NT2/D1 (cell line): ENCODE data around the gene GRIN1.
A peak's percentile ranks its signal among the peaks of the same experiment; 100 is the strongest.

ENCODE experiments used
- DNase-seq: peaks from one replicate; pipeline ENCODE4 v3.0.0-alpha.2; 2011; ENCODE audit warnings: low read depth, low spot score
- H3K27me3 ChIP-seq: 2 replicates; pipeline ENCODE4 v1.6.0; 2011; ENCODE audit warnings: mild to moderate bottlenecking; ENCODE audit not compliant: insufficient read length, insufficient read depth
- H3K36me3 ChIP-seq: 2 replicates; pipeline ENCODE4 v1.6.1; 2011; ENCODE audit warnings: mild to moderate bottlenecking, low read length, mixed read lengths; ENCODE audit not compliant: insufficient read depth, insufficient read length
- H3K4me1 ChIP-seq: 2 replicates; pipeline ENCODE4 v1.5.1; 2011; ENCODE audit not compliant: insufficient read depth, insufficient read length
- H3K4me3 ChIP-seq: 2 replicates; pipeline ENCODE4 v1.5.1; 2011; ENCODE audit warnings: low read depth; ENCODE audit not compliant: insufficient read length
- H3K9ac ChIP-seq: 2 replicates; pipeline ENCODE4 v1.6.0; 2011; ENCODE audit warnings: low read depth; ENCODE audit not compliant: insufficient read length
- H3K9me3 ChIP-seq: 2 replicates; pipeline ENCODE4 v1.5.1; 2011; ENCODE audit warnings: mild to moderate bottlenecking, low read length; ENCODE audit not compliant: insufficient read depth
- SUZ12 ChIP-seq: IDR thresholded peaks from 2 replicates; pipeline ENCODE4 v1.6.1; 2011; ENCODE audit not compliant: insufficient read length, insufficient read depth; ENCODE audit errors: extremely low read depth
- YY1 ChIP-seq: IDR thresholded peaks from 2 replicates; pipeline ENCODE4 v1.6.1; 2011; ENCODE audit not compliant: insufficient read length, insufficient read depth
- ZNF274 ChIP-seq: IDR thresholded peaks from 2 replicates; pipeline ENCODE4 v1.6.1; 2011; ENCODE audit warnings: mild to moderate bottlenecking, low read depth, low read length

The GRIN1 gene

DNA sequence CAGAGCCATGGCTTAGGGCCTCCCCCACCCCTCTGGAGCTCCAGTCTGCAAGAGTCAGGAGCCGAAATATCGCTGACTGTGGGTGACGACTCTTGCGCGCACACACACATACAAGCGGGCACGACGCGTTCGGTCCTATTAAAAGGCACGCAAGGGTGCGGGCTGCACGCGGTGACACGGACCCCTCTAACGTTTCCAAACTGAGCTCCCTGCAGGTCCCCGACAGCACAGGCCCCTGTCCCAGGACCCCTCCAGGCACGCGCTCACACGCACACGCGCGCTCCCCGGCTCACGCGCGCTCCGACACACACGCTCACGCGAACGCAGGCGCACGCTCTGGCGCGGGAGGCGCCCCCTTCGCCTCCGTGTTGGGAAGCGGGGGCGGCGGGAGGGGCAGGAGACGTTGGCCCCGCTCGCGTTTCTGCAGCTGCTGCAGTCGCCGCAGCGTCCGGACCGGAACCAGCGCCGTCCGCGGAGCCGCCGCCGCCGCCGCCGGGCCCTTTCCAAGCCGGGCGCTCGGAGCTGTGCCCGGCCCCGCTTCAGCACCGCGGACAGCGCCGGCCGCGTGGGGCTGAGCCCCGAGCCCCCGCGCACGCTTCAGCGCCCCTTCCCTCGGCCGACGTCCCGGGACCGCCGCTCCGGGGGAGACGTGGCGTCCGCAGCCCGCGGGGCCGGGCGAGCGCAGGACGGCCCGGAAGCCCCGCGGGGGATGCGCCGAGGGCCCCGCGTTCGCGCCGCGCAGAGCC is at the start of gene GRIN1:
TSS of gene GRIN1 (plus strand) at position 433 of the 746 bp plus-strand sequence. CDS start 333 bp downstream, outside the sequence.
- Histone ChIP-seq H3K9me3 (no peaks in the 10 kb centered on the region), H3K4me1 (peaks cover 22% of the 10 kb centered on the region), H3K27me3 (peaks cover 85% of the 10 kb centered on the region), H3K9ac (no peak within 1 kb of the TSS), H3K36me3 (no peaks in the 10 kb centered on the region), H3K4me3 (peak within 1 kb of the TSS; percentile 22)
- TF ChIP-seq SUZ12: peak; percentile 87
- no peak for TF ChIP-seq ZNF274
- DNase-seq: no peak

DNA sequence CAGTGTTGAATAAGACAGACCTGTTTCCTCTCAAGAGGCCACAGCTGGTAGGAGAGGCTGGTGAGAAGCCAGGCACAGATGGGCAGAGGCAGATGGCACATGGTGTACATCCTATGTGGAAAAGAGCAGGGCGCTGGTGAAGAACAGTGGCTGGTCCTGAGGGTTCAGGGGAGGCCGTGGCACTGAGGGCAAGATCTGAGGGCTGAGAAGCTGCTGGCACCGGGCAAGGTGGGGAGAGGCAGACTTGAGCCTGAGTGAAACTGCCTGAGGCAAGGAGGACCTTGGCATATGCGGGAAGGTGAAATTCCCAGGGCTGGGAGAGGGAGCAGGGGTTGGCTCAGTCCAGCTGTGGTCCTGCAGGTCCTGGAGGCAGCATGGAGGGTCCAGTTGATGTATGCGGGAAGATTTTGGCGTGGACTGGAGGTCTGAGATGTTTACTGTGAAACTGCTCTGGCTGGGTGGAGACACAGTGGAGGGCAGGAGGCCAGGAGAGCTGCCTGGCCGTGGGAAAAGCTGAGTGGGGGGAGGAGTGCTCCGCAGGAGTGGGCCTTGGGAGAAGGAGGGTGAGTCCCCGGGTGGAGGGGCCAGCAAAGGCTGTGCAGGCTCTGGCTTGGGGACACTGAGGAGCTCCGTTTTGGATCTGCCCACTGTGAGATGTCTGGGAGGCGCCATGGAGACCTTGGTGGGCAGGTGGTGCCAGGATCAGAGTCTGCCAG is 49.6 kb upstream of the GRIN1 start:
- Histone ChIP-seq H3K9me3 (no peaks in the 10 kb centered on the region), H3K36me3 (peaks cover 34% of the 10 kb centered on the region), H3K4me1 (peaks cover 6% of the 10 kb centered on the region), H3K27me3 (no peaks in the 10 kb centered on the region), H3K4me3 (no peak overlapping the region), H3K9ac (peak overlapping the region; percentile 58)
- DNase-seq: no peak
- TF ChIP-seq YY1 (no peak), ZNF274 (no peak), SUZ12 (no peak)

DNA sequence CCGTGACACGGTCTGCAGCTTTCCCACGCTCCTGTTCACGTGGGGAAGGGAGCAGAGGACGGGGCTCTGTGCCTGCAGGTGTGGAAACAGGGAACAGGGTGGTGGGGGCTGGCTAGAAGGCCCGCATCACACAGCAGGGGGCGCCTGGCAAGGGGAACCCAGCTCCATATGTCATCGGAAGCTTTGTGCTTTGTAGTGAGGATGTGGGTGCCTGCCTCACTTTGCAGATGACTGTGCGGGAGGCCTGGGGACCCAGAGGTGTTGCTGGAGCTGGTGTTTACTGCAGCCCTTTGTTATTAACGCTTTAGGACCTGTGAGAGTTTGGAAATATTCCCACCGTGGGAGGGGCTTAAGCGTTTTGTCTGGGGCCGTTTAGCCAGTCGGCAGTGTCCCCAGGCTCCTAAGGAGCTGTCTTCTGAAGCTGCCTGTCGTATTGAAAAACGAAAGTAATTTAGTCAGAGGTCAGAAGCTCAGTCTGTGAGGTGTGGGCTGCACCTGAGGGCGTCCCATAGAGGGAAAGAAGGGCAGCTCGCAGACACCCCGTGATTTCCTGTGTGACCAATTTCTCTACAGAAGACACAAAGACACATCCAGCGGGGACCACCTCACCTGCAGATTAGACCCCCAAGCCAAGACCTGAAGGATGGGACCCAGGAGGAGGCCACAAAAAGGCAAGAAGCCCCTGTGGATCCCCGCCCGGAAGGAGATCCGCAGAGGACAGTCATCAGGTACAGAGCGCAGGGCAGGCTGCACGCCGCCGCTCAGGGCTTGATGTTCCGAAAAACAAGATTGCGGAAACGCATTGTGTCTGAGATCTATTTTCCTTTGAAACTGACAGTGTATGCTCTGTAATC is 43.1 kb upstream of the GRIN1 start:
- H3K9ac ChIP-seq: no peak overlapping the region

DNA sequence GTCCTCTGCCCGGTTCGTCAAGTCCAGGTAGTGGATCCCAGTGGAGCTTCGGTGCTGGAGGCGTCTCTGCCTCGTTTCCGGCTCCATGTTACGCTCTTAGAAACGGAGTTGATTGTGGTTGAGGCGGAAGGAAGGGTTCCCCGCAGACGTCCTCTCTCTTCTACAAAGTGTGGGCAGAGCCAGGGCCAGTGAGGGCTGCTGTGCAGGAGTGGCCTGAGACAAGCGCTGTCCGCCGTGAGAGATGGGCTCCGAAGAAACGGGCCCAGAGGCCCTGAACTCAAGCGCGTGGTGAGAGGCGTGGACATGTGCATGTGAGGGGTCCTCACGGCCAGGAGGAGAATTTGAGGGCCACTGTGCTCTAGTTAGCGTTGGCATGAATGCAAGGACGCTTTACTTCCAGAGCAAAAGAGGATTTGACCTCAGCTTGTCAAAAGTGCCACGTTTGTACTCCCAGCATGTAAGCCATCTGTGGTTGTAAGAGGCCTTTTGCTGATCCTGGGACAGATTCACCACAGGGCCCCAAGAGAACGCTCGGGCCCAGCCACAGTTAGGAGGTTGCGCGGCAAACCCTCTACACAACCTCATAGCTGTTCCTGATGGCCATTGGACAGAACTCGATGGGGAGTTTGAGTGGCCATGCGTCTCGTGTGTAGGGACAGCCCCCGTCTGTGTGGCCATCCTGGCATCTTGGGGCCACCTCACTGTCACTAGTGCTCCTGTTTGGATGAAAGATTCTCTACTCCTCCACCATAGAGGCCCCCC is 42.0 kb upstream of the GRIN1 start:
- Histone ChIP-seq H3K4me1 (peaks cover 2% of the 10 kb centered on the region), H3K9ac (no peak overlapping the region), H3K4me3 (no peak overlapping the region), H3K27me3 (no peaks in the 10 kb centered on the region), H3K9me3 (peaks cover 7% of the 10 kb centered on the region), H3K36me3 (peaks cover 65% of the 10 kb centered on the region)
- DNase-seq: no peak
- no peak for TF ChIP-seq ZNF274
- no peak for TF ChIP-seq YY1
- no peak for TF ChIP-seq SUZ12

More for the DNA sequence above, 43.1 kb upstream of the GRIN1 start:
- TF ChIP-seq SUZ12 (no peak), ZNF274 (no peak), YY1 (no peak)
- Histone ChIP-seq H3K4me1 (peaks cover 2% of the 10 kb centered on the region), H3K9me3 (no peaks in the 10 kb centered on the region), H3K4me3 (no peak overlapping the region), H3K36me3 (peaks cover 60% of the 10 kb centered on the region), H3K27me3 (no peaks in the 10 kb centered on the region)
- no peak for DNase-seq

DNA sequence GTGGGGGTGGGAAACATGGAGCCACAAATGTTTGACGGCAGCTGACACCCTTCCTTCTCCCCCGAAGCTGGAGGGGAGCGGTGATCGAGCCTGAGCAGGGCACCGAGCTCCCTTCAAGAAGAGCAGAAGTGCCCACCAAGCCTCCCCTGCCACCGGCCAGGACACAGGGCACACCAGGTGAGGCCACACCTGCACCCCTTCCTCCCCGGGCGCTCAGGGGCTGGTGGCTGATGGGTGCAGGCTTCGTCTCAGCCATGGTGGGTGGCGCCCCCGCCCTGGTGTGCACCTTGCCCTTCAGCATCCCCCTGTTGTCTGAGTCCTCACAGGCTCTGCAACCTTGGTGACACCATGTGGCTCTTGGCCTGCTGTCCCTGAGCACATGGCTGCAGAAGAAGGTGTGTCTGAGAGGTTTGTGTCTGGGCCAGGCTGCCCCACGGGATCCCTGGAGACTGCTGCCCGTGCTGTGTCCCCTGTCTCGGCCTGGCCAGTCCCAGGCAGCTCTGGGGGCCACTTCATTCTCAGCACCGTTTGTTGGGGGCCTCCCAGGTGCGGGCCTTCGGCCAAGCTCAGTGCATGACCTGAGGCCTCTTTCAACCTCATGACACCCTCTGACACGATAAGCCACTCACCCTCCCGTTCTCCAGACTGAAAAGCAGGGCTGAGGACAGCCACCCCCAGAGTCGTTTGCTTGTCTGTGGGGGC is 41.0 kb upstream of the GRIN1 start:
- no peak for TF ChIP-seq SUZ12
- no peak for TF ChIP-seq ZNF274
- no peak for TF ChIP-seq YY1

DNA sequence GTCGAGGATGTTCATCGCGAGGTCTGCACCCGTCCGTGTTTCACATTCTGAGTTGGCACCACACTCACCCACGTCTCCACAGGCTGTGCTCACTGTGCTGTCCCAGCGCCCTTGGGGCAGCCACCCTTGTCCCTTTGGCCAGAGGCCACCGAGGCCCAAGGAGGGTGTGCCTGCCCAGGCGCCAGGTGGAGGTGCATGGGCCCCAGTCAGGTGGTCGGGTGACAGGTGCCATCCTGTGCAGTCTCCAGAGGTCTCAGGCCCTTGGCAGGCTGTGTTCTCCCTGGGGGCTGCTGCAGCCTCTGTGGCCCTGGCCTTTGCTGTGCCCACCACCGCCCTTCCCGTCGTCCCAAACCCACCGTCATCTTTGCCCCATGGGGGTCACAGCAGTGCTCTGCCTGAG is 39.7 kb upstream of the GRIN1 start:
- no peak overlapping the region for H3K4me3 ChIP-seq
- DNase-seq: no peak
- H3K36me3 ChIP-seq: peaks cover 77% of the 10 kb centered on the region
- H3K9me3 ChIP-seq: peaks cover 23% of the 10 kb centered on the region
- no peaks in the 10 kb centered on the region for H3K27me3 ChIP-seq
- TF ChIP-seq ZNF274 (no peak), YY1 (no peak), SUZ12 (no peak)
- H3K9ac ChIP-seq: no peak overlapping the region
- H3K4me1 ChIP-seq: peaks cover 2% of the 10 kb centered on the region

More for the DNA sequence above, 41.0 kb upstream of the GRIN1 start:
- no peak overlapping the region for H3K9ac ChIP-seq
- no peak for DNase-seq
- no peak overlapping the region for H3K4me3 ChIP-seq
- peaks cover 2% of the 10 kb centered on the region for H3K4me1 ChIP-seq
- no peaks in the 10 kb centered on the region for H3K27me3 ChIP-seq
- H3K36me3 ChIP-seq: peaks cover 67% of the 10 kb centered on the region
- peaks cover 16% of the 10 kb centered on the region for H3K9me3 ChIP-seq
